H1 (cell line): ENCODE results near the gene EBF3. TPM values are rescaled to one million over a fixed set of nuclear protein-coding genes. Genes with fewer than 3 reads are reported as not detected.

ENCODE experiments used
- polyA plus RNA-seq, 7 experiments: library from polyadenylated mRNA; depleted of rRNA in 3 of 7; stranded (reverse) in 5 of 7; unstranded in 2 of 7; fragments of >200 nt in 5 of 7; fragments of 200-250 nt in 2 of 7; gene quantifications; 1 replicate in 5 of 7; 2 replicates in 1 of 7; 4 replicates in 1 of 7; pipeline versions ENCODE4 v1.2.1 to v1.2.3, GENCODE V29; 2011 to 2013; ENCODE audit warnings: missing spikeins in 2 of 7, mixed read lengths in 2 of 7
- total RNA-seq: library from RNA; stranded (reverse); fragmentation: NEBNext Ultra II Directional; extraction: Animal tissue kit (Norgen Biotek cat#: 25700); gene quantifications from 2 replicates; pipeline ENCODE4 v1.2.1, GENCODE V29; 2021
- TF ChIP-seq, protein P1 (sequence below): fragments of 300-600 bp; sonication (generic); IDR thresholded peaks from 2 replicates; pipeline ENCODE4 v1.7.1; 2012; ENCODE audit warnings: low read length, moderate library complexity, mild to moderate bottlenecking, inconsistent platforms; ENCODE audit not compliant: insufficient replicate concordance

The EBF3 gene
- total and polyA plus RNA-seq, 2 of the 8 experiments (the other 6 are each of a cell fraction or from before 2014, with no cell fraction given) = 0.08 to 0.26 TPM

DNA sequence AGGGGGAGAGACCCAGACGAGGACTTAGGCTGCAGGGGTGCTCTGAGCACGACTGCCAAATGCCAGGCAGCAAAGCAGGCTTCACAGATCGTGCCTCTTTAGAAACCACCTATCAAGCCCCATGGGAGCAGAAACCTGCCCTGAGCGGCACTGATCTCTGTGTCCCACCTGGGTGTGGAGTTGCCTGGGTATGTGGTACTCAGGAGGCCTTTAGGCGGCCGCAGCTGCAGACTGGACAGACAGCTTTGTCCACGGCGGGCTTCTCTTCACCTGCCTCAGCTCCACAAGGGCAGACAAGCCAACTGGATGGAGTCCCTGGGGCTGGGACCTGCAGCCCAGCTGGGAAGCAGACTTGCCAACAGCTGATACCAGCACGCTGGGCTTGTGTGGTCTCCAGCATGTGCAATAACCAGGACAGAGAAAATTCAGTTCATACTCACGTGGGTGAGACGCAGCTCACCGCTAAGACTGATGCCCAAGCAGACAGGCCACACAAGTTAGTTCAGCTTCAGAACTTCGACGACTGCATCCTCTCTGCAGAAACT is 163.2 kb downstream of the EBF3 start (continued):
- TF ChIP-seq, protein P1, sequence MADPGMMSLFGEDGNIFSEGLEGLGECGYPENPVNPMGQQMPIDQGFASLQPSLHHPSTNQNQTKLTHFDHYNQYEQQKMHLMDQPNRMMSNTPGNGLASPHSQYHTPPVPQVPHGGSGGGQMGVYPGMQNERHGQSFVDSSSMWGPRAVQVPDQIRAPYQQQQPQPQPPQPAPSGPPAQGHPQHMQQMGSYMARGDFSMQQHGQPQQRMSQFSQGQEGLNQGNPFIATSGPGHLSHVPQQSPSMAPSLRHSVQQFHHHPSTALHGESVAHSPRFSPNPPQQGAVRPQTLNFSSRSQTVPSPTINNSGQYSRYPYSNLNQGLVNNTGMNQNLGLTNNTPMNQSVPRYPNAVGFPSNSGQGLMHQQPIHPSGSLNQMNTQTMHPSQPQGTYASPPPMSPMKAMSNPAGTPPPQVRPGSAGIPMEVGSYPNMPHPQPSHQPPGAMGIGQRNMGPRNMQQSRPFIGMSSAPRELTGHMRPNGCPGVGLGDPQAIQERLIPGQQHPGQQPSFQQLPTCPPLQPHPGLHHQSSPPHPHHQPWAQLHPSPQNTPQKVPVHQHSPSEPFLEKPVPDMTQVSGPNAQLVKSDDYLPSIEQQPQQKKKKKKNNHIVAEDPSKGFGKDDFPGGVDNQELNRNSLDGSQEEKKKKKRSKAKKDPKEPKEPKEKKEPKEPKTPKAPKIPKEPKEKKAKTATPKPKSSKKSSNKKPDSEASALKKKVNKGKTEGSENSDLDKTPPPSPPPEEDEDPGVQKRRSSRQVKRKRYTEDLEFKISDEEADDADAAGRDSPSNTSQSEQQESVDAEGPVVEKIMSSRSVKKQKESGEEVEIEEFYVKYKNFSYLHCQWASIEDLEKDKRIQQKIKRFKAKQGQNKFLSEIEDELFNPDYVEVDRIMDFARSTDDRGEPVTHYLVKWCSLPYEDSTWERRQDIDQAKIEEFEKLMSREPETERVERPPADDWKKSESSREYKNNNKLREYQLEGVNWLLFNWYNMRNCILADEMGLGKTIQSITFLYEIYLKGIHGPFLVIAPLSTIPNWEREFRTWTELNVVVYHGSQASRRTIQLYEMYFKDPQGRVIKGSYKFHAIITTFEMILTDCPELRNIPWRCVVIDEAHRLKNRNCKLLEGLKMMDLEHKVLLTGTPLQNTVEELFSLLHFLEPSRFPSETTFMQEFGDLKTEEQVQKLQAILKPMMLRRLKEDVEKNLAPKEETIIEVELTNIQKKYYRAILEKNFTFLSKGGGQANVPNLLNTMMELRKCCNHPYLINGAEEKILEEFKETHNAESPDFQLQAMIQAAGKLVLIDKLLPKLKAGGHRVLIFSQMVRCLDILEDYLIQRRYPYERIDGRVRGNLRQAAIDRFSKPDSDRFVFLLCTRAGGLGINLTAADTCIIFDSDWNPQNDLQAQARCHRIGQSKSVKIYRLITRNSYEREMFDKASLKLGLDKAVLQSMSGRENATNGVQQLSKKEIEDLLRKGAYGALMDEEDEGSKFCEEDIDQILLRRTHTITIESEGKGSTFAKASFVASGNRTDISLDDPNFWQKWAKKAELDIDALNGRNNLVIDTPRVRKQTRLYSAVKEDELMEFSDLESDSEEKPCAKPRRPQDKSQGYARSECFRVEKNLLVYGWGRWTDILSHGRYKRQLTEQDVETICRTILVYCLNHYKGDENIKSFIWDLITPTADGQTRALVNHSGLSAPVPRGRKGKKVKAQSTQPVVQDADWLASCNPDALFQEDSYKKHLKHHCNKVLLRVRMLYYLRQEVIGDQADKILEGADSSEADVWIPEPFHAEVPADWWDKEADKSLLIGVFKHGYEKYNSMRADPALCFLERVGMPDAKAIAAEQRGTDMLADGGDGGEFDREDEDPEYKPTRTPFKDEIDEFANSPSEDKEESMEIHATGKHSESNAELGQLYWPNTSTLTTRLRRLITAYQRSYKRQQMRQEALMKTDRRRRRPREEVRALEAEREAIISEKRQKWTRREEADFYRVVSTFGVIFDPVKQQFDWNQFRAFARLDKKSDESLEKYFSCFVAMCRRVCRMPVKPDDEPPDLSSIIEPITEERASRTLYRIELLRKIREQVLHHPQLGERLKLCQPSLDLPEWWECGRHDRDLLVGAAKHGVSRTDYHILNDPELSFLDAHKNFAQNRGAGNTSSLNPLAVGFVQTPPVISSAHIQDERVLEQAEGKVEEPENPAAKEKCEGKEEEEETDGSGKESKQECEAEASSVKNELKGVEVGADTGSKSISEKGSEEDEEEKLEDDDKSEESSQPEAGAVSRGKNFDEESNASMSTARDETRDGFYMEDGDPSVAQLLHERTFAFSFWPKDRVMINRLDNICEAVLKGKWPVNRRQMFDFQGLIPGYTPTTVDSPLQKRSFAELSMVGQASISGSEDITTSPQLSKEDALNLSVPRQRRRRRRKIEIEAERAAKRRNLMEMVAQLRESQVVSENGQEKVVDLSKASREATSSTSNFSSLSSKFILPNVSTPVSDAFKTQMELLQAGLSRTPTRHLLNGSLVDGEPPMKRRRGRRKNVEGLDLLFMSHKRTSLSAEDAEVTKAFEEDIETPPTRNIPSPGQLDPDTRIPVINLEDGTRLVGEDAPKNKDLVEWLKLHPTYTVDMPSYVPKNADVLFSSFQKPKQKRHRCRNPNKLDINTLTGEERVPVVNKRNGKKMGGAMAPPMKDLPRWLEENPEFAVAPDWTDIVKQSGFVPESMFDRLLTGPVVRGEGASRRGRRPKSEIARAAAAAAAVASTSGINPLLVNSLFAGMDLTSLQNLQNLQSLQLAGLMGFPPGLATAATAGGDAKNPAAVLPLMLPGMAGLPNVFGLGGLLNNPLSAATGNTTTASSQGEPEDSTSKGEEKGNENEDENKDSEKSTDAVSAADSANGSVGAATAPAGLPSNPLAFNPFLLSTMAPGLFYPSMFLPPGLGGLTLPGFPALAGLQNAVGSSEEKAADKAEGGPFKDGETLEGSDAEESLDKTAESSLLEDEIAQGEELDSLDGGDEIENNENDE = no peak
